Fibroblast of gingiva (primary cell): Measurements from ENCODE around the gene PLCXD3.
"Not testable (repeated sequence)": the region's sequence is repeated elsewhere in the genome, so short reads cannot be mapped to it uniquely, and the experiment has no call there.

Experiments used
- DNase-seq: peaks from one replicate; pipeline ENCODE4 v3.0.0-alpha.2; 2011; ENCODE audit warnings: low read depth

PLCXD3 gene

DNA sequence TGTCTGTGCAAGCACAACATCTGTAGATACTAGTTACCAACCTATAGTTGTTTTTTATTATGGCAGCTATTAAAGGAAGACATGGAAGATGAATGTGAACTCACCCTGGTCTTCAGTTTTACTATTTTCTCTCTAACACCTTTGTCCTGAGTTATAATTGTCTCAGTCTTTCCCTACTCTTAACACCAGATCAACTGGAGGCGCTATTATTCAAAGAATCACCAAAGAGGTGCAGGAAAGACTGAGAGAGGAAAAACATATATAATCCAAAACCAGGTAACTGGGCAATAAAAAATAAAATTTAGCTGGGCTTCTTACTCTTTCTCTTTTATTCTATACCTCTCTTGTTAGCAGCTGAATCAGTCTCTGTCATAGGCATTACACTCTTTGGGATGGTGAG is 162.8 kb downstream of the PLCXD3 start:
- DNase-seq: no peak

DNA sequence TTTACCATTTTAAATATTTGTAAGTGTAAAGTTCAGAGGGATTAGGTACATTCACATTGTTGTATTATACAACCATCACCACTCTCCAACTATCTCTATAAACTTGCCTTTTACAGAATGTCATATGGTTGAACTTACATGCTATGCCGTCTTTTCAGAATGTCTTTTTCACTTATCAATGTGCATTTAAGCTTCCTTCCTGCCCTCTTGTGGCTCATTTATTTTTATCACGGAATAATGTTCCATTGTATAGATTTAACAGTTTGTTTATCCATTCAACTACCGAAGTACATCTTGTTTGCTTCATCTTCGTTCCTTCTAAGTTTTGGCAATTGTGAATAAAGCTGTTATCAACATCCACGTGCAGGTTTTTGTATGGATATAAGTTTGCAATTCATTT is 163.8 kb downstream of the PLCXD3 start:
- peak; percentile 37 for DNase-seq

DNA sequence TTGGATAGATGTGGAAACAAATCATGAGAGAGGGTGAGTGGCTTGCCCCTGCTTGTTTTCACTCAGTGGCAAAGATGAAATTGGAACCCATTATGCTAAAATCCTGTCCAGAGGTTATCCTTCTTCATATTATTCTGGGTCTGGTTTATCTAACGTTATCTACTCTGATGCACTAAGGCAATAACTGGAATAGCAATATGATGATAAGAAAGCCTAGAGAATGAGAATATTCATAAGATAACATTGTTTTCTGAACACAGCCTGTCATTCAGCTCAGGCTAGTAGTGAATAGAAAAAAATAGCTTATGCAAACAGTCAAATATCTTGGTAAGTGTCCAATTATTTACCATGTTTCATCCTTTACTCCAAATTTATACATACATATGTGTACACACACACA is 165.1 kb downstream of the PLCXD3 start:
- DNase-seq: no peak

DNA sequence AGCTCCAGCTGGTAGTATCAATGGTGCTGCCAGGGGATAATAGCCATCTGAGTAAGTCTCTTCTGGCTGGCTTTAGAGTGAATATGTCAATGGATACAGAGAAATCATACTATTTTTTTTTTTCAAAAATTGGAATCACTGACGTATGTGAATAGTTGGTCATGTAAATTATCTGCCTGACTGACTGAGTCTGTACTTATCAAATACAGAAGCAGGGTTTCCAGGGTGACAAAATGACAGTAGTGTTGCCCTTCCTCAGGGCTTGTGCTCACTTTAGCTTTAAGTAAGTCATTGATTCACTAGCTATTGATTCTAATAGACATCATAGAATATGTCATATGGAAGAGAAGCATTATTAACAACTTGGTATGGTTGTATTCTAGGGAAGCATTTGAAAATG is 171.1 kb downstream of the PLCXD3 start:
- no peak for DNase-seq

DNA sequence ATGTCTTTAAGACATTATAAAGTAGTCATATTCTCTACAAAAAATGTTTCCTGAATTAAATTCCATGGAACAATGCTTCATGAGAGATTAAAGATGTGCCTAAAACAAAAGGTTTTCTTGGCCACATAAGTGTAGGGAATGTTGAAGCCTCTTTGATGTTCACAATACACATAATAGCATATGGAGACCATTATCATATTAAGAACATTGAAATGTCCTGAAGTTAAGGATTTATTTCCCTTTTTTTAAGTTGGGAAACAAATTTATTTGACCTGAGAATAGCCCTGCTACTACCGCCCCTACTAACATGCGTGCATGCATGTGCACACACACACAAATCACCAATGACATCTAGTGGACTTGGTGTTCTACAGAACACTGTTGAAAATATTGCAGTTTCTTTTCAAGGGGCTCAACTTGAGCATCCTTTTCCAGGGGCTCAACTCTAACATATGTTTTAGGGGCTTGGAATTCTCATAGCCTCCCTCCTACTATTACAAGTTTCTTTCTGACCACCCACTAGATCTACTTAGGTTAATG is 172.2 kb downstream of the PLCXD3 start:
- DNase-seq: peak; percentile 15

DNA sequence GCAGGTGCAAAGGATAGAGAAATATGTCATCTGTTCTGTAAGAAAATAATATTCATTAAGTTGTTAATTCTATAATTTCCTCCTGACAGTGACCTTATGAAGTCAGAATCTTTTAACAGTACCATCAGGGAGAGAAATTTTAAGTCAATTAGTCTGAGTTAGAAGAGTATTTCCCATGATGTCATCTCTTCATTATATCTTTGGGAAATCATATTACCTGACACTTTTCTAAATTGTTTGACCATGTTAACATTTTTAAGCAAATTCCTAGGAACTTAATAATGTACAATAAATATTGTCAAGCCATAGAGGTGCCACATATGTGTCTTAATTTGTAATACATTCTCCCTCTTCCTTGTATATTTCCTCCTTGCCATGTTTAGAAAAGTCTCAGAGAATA is 172.7 kb downstream of the PLCXD3 start:
- no peak for DNase-seq

DNA sequence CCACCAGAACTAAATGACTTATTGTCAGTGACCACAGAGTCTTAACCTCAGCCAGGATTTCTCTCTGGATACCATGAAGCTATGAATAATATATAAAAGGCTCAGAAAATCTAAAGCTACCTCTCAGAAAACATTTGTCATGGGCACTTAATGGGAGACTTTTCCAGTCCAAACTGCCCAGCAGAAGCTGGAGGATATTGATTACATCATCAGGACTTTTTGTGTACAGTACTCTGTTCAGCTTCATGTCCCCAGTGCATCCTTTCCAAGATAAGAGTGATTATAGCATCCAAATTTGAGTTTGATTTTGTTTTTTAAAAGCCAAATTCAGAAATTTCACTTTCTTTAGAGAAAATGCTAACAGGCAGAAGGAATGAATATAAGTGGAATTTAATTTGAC is 173.2 kb downstream of the PLCXD3 start:
- no peak for DNase-seq

DNA sequence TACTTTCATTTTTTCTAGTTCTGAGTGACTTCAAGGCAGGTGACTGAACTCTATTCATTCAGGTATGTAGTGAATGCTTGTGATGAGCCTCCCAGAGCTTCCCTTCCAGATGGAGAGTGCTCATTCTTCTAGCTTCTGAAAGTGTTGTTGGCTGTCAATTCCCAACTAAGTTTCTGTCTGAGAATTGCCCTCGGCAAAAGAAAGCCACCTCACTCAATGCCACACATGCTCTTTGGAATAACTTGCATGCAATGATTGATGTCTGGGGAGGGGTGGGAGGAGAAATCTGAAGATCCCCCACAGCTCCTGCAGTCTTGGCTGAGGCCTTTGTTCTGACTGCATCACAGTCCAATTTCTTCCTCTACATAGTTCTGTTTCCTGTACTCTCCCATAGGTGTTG is 173.9 kb downstream of the PLCXD3 start:
- no peak for DNase-seq

DNA sequence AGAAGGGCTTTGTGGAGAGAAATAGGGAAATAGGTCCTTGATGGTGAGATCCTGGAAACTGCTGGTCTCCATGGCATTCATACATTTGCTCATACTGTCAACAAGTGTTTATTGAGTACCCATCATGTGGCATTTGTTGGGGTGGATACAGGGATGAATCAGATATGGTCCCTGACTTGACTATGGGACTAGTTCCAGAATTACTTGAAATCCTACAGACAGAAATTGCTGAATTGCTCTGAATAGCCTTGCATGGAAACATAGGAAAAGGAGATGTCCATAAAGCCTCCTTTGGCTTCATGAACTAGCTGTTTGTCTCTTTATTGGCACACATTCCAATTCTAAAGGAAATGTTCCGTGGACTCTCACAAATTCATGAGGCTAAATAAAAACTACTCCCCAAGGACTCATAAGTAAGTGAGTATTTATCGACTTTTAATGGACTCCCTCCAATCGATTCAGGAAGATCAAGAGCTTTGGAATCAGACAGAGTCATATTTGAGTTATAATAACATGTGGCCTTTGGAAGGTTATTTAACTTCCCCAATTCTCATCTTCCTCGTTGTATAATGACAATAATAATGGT is 174.7 kb downstream of the PLCXD3 start:
- DNase-seq: no peak

DNA sequence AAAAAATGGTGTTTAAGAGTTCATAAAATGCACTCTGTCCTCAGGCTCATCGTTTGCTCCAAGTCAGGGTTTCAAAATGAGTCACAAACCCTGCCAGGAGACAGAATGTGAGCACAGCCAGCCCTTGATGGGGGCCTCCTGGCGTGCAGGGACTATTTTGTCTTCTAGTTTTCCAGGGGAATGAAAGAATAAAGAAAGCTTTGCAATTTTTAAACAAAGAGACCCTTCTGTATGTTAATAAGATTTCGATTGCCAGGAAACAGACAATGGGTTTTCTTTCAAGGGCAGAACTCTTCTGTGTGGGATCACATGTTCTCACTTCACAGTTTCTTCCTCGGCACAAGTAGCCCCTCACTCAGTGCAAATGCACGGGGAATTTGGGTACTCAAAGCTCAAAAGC is 175.6 kb downstream of the PLCXD3 start:
- no peak for DNase-seq

DNA sequence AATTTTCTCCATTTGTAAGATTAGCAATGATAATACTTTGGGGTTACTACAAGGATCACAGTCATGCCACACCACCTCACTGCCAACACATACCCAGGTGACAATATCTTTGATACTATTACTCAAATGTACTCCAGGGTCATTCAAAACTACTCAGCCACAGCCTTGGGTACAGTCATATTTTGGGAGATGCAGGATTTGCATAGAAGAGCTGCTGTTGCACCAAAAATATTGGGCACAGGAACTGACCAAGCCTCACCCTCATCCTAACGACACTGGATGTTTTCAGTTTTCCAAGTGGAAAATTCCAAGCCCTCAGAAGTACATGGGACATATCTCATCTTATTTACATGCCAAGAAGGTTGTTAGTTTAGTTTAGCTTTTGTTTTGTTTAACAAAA is 176.2 kb downstream of the PLCXD3 start:
- no peak for DNase-seq

DNA sequence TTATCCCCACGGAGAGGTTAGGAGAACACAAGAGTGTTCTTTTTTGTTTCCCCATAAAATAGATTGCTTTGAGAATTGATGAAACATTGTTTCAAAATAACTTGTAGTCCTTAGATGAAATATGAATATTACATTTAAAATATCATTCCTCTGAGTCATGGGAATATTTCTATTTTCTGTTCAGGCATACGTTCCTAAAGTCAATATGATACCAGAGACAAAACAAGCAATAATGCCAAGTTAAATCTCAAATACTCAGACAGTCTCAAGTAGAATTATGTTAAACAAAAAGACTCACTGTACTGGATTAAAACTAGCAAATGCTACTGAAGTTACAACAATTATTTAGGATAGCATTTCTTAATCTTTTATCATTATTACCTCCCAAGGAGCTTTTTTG is 185.3 kb downstream of the PLCXD3 start:
- DNase-seq: peak; percentile 17

DNA sequence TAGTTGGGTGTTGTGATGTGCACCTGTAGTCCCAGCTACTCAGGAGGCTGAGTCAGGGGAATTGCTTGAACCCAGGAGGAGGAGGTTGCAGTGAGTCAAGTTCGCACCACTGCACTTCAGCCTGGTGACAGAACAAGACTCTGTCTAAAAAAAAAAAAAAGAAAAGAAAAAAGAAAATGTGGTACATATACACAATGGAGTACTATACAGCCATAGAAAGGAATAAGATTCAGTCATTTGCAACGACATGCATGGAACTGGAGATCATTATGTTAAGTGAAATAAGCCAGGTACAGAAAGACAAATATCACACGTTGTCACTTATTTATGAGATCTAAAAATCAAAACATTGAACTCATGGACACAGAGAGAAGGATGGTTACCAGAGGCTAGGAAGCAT is 187.6 kb downstream of the PLCXD3 start:
- not testable (repeated sequence) for DNase-seq

DNA sequence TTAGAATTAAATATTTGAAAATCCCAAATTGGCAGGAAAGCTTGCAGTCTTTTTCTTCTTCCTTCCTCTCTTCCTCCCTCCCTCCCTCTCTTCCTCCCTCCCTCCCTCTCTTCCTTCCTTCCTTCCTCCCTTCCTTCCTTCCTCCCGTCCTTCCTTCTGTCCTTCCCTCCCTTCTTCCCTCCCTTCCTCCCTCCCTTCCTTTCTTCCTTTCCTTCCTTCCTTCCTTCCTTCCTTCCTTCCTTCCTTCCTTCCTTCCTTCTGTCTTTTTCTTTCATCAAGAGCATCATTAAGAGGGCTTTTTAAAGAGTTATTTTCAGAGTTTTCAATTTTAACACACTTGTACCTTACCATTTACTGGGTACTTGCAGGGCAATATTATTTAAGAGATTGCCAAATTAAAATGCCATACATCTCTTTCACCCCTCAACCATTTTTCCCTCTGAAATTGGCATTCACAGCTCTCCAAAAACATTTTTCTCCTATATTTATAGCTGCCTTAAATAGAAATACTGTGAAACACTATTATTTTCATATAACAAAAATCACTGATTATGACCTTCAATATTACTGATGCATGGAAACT is 197.8 kb downstream of the PLCXD3 start:
- no peak for DNase-seq

DNA sequence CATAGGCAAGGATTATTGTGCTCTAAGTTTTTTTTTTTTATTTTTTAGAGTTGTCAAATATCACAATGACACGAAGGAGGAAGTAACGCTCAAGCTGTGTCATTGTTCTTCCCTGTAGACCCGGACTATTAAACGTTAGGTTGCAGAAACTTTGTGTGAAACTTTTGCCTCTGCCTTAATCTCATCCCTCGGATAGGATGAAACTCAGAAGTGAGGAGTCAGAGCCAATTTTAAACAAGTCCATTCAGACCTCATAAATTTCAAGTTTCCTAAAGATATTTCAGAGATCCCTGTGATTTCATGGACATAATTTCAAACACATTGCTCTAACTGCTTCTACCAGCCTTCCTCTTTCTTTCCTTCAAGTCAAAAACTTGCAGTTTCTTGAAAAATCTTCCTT is 198.3 kb downstream of the PLCXD3 start:
- no peak for DNase-seq

DNA sequence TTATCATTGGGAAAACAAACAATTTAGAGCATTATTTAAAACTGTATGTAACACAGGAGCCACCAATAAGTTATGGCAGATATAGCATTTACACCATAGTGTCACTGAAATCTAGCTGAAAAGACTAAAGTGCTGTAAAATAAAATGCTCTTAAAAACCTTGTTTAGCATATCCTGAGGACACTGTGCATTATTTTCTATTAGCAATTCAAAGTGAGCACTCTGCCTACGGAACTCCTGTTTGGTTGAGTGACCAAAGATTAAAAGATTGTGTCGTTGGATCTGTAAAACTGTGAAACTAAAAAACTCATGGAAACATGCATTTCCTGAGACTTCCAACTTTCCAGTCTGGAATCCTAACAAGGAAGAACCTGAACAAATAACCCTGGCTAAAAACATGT is 201.1 kb downstream of the PLCXD3 start:
- no peak for DNase-seq

DNA sequence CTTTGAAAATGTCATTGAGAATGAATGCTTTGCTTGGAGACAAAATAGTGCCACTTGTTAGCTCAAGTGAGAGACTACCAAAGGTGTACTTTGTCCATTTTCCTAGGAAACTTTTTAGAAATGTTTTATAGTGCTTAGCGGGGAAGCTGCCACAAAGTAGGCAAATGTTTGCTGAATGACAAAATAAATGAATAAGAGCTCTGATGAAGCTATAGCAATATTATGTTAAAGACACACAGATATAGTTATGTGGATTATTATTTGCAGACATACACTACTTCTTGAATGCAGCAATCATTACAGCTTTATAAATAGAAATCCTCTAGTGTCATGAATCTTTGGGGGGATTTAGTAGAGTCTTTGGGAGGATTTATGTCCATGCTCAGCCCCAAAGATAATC is 204.4 kb downstream of the PLCXD3 start:
- no peak for DNase-seq

DNA sequence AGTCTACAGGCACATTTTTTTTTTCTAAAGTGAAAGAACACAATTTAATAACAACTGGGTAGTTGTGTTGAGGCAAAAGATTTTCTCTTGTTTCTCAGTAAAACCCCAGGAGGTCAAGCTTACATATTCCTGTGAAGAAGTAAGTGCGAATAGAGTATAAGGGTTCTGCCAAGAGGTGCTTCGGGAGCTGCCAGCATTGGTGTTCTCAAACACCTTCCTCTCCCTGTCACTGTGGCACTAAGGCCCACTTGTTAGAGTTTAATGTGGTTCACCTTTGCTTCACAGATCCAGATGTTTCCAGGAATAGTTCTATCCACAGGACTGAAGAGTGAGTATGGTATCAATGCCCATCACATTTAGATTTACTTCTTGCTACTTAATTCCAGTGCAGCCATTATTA is 205.3 kb downstream of the PLCXD3 start:
- DNase-seq: no peak

DNA sequence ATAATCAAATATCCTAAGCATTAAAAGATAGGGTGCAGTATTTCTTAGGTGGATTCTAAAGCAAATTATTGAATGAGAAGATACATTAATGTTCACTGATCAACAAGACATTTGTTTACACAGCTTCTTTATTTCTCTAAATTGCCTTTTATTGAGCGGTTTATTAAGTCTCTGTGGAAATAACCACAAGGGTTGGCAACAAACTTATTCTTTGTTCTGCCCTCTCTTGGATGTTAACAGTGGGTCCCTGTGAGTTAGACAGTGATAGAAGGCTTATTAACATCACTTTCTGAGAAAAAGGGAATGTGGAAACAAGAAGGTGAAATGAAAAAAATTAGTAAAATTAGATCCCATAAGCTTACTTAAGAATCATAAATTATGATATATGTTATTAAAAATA is 214.3 kb downstream of the PLCXD3 start:
- no peak for DNase-seq

DNA sequence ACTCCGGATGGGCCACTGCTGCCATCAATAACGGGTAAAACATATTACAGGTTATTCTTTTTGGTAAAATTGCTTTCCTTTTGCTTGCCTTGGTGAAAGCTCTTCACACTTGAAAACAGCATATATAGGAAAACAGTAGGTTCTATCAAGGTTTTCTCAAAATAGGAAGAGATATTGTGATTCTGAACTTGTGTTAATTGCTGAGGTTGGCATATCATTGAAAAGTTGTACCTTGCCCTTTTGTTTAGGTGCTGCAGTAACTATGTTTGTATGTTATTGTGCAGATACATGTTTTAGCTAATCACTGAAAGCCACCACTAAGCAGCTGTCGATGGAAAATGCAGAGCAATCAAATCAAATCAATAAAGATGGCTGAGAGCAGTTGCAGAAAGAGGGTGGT is 219.1 kb downstream of the PLCXD3 start:
- no peak for DNase-seq

DNA sequence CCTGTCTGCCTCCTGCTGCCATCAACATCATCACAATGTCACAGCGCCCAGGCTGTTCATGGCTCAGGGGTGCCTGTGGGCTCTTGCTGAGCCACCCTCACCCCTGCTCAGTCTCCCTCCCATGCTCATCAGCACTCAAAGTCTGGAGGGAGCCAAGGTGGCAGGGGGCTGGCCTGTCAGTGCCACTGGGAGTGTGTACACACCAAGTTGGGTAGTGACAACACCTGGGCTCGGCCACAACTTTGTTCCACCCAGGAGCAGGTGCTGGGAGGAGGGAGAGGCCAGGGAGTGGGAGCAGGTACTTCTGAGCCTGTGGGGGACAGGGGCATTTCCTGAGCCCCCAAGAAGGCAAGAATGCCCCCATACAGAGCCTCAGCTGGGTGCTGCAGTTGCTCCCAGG is 219.6 kb downstream of the PLCXD3 start:
- DNase-seq: no peak

DNA sequence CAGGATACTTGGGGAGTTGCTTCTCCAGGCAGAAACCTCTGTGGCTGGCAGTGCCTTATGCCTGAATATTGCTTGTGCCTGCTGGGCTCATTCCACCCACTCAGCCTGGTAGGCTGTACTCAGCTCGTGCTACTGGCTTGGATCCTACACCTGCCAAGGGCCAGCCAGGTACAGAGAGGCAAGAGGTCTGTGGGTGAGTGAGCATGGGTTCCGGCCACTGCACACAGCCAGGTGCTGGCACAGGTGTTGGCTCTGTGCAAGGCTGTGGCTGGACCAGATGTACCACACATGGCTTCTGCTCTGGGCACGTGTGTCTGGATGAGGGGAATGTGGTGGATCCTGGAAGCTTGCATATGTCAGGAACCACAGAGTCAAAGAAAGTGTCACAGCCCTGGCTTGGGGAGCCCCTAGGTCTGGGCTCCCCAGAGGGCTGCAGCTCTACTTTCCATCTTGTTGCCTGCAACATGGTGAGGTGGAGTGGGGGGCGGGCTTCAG is 220.4 kb downstream of the PLCXD3 start:
- DNase-seq: no peak

DNA sequence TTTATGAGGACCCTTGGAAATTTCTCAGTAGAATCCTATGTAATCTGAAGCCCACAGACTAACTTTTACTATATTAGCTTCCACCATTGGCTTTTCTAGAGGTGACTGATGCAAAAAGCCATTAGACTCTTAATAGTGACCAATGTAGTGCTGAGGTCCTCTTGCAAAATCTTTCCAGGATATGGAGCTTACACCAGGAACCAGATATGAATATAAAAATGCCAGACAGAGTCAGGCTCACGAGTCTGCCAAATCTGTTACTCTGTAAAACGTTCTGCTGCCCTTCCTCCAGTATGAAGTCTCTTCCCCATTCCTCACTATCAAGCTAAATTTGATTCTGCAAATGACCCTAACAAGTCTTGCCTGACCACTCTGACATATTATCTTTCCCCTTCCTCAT is 223.7 kb downstream of the PLCXD3 start:
- no peak for DNase-seq

DNA sequence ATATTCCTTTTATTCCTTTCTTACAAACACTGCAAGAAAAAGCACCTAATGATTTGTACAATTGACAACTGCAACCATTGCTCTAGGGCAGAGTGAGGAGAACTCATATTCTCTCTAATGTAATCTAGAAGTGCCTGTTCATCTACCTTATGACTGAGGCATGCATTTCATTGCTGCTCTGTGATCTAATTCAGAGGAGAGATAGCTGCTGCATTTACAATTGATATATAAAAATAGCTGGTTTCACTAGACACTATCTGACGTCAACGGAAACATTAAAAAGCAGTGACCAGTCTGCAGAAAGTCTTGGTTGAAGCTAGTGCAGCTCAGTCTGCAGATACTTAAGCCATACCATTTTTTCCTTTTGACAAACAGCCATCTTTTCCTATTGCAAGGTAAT is 224.2 kb downstream of the PLCXD3 start:
- DNase-seq: no peak
